ENCODE data around the gene KCTD16.

KCTD16 gene

DNA sequence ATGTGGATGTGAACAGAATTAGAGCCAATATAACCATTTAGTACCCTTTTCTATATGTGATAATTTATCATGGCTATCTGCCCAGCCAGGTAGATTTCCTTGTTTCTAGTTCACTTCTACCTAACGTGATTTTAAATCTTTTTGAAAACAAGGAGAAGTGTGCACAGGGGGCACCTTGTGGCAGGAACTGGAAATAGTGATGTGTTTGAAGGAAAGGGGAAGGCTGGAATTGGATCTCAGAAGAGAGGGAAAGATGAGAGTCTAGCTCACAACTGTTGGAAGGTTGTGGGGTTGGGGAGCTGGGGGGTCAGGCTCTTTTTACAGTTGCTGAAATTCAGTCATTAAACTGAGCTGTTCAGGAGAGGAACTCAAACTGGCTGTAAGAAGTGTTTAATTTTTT, 219.5 kb downstream of the KCTD16 start:
- Mint-ChIP-seq H3K4me3 (no peak overlapping the region), H3K27ac (no peak overlapping the region), H3K27me3 (no peaks in the 10 kb centered on the region), H3K36me3 (no peaks in the 10 kb centered on the region), H3K4me1 (ENCODE audit: low read depth) (no peaks in the 10 kb centered on the region), H3K9me3 (ENCODE audit: low read depth) (no peaks in the 10 kb centered on the region)

DNA sequence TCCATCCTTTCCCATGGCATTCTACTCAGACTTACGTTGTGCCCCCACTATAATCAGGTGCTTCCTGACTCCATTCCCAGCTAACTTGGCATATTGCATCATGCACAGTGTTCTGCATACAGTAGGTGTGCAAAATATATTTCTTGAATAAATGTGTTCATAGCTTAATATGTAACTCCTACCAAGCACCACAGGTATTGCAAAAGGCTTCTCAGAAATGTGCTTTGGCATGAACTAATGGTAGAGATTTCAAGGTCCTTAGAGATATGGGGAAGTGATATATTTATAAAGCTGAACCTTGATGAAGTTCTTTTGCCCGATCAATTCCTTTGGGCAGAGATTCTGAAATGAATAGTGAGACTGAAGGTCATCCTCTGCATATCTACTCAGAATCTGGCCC, 220.4 kb downstream of the KCTD16 start:
- Mint-ChIP-seq H3K36me3 (no peaks in the 10 kb centered on the region), H3K9me3 (ENCODE audit: low read depth) (no peaks in the 10 kb centered on the region), H3K27ac (no peak overlapping the region), H3K27me3 (no peaks in the 10 kb centered on the region), H3K4me1 (ENCODE audit: low read depth) (no peaks in the 10 kb centered on the region), H3K4me3 (no peak overlapping the region)

DNA sequence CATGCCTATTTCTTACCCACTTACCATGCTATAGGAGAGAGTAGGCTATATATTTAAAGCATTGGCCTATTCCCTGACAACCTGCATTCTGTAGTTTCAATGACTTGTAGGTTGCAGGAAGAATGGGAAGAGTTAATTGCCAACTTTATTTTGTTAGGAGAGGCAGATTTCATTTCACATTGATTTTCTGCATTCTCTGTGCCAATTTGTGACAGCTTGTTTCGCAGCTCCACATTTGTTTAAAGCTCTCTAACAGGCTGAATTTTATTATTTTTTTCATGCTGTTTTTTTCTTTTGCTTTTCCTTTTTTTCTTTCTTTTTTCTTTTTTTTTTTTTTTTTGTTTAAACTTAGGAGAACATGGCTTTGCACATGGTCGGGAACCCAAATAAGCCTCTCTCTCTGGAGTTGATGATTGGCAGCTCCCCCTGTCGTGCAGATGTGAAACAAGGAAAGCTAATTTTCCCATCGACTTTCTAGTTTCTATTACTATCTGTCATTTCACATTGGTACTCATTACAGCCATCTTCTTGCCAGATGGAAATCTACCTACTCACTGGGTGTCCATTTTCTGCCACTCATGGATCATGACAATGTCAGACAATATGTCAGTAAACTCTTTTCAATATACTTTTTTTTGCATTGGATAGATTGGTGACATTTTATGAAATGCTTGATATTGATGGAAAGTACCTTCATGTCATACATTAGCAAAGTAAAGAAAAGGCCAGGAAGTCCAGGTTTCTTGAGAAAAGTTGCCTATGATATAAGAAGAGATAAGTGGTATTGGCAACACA, 223.2 kb downstream of the KCTD16 start:
- no peaks in the 10 kb centered on the region for H3K9me3 Mint-ChIP-seq (ENCODE audit: low read depth)
- H3K27me3 Mint-ChIP-seq: no peaks in the 10 kb centered on the region
- H3K4me3 Mint-ChIP-seq: no peak overlapping the region
- no peaks in the 10 kb centered on the region for H3K36me3 Mint-ChIP-seq
- H3K4me1 Mint-ChIP-seq (ENCODE audit: low read depth): no peaks in the 10 kb centered on the region
- no peak overlapping the region for H3K27ac Mint-ChIP-seq

DNA sequence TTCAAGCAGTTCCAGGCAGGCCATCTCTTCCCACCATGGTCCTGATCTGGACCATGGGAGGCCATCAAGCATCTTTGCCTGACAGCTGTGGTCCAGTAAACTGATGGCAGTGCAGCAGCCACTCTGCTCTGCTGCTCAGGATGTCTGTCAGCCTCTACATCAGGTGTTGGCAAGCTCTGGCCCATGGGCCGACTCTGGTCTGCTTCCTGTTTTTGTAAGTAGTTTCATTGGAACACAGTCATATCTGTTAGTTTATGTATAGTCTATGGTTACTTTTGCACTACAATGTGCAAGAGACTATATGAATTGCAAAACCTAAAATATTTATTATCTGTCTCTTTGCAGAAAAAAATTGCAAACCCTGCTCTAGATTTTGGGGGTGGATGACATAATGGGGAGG, 225.0 kb downstream of the KCTD16 start:
- no peak overlapping the region for H3K4me3 Mint-ChIP-seq
- H3K27ac Mint-ChIP-seq: no peak overlapping the region
- no peaks in the 10 kb centered on the region for H3K4me1 Mint-ChIP-seq (ENCODE audit: low read depth)
- H3K36me3 Mint-ChIP-seq: no peaks in the 10 kb centered on the region
- H3K27me3 Mint-ChIP-seq: no peaks in the 10 kb centered on the region
- H3K9me3 Mint-ChIP-seq (ENCODE audit: low read depth): no peaks in the 10 kb centered on the region

DNA sequence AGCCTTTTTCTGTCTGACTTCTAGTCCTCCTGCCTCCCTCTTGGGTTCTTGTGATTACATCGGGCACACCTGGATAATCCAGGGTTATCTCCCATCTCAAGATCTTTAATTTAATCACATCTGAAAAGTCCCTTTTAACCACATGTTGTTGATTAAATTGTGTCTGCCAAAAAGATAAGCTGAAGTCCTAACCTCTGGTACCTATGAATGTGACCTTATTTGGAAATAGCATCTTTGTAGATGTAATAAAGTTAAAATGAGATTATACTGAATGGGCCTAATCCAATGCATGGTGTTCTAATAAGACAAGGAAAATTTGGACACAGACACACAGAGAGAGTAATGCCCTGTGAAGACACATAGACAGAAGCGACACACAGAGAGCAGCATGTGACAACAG, 232.4 kb downstream of the KCTD16 start:
- H3K9me3 Mint-ChIP-seq (ENCODE audit: low read depth): no peaks in the 10 kb centered on the region
- H3K36me3 Mint-ChIP-seq: no peaks in the 10 kb centered on the region
- no peak overlapping the region for H3K4me3 Mint-ChIP-seq
- H3K4me1 Mint-ChIP-seq (ENCODE audit: low read depth): no peaks in the 10 kb centered on the region
- no peaks in the 10 kb centered on the region for H3K27me3 Mint-ChIP-seq
- H3K27ac Mint-ChIP-seq: no peak overlapping the region

DNA sequence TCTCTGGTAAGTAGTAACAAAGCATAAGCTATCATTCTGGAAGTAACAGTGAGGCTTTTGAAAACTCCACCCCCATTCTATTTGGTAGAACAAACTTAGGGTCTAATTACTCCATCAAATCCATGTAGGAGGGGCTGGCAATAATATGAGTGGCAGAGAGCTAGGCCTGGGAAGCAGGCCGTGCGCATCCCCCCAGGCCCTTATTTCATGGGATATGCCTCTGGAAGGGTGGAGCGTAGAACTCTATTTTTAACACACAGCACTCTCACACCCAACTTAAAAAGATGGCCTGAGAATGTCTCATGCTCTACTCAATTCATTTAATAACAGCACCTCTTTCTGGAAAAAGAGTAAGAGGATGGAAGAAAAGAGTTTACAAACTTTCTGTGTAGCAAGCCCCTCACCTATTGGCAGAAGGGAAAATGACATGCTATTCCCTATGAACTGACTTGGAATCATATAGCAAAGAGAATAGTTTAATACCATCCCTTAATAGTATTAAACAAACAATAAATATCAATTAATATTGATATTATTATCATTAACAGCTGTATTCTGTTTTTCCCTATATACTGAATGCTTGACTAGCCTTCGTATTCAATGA, 233.2 kb downstream of the KCTD16 start:
- Mint-ChIP-seq H3K4me3 (no peak overlapping the region), H3K36me3 (no peaks in the 10 kb centered on the region), H3K4me1 (ENCODE audit: low read depth) (no peaks in the 10 kb centered on the region), H3K27ac (no peak overlapping the region), H3K9me3 (ENCODE audit: low read depth) (peaks cover 3% of the 10 kb centered on the region), H3K27me3 (no peaks in the 10 kb centered on the region)

DNA sequence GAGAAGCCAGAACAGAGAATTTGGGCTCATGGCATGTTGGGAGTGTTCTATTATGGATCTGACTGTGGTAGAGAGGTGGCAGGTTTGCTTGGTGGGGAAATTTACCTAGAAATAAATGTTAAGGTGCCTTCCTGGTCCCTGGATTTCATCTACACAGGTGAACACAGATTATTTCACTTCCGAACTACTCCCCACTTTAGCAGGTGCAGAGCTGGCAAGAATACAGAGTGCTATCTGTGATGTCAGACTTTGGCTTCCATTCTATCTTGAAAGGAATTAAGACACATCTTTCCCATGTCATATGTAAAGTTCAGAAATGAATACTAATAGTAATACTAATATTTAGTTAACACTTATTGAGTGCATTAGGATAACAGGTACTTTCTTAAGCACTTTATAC, 234.0 kb downstream of the KCTD16 start:
- Mint-ChIP-seq H3K4me3 (no peak overlapping the region), H3K27ac (no peak overlapping the region)

DNA sequence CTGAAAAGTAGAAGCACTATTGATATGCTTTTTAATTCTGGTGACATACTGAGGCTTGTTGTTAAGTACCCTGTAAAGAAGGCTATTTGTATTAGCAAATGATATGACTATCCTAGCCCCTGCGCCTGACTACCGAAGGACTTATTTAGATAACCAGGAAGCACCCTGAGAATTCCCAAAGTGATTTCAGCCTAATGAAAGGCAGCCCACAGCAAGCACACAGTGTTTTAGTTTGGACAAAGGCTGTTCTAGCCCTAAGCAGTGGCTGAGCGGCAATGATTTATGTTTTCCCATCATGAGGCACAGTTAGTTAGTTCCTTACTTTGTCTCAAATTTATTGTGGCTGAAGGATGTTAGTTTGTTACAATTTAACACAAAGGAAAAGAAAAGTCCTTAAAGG, 235.3 kb downstream of the KCTD16 start:
- no peaks in the 10 kb centered on the region for H3K27me3 Mint-ChIP-seq
- H3K27ac Mint-ChIP-seq: no peak overlapping the region
- H3K4me3 Mint-ChIP-seq: no peak overlapping the region
- H3K36me3 Mint-ChIP-seq: no peaks in the 10 kb centered on the region
- no peaks in the 10 kb centered on the region for H3K4me1 Mint-ChIP-seq (ENCODE audit: low read depth)
- H3K9me3 Mint-ChIP-seq (ENCODE audit: low read depth): peaks cover 7% of the 10 kb centered on the region

More for the DNA sequence above, 234.0 kb downstream of the KCTD16 start:
- Mint-ChIP-seq H3K27me3 (no peaks in the 10 kb centered on the region), H3K9me3 (ENCODE audit: low read depth) (peaks cover 3% of the 10 kb centered on the region), H3K36me3 (no peaks in the 10 kb centered on the region), H3K4me1 (ENCODE audit: low read depth) (no peaks in the 10 kb centered on the region)

DNA sequence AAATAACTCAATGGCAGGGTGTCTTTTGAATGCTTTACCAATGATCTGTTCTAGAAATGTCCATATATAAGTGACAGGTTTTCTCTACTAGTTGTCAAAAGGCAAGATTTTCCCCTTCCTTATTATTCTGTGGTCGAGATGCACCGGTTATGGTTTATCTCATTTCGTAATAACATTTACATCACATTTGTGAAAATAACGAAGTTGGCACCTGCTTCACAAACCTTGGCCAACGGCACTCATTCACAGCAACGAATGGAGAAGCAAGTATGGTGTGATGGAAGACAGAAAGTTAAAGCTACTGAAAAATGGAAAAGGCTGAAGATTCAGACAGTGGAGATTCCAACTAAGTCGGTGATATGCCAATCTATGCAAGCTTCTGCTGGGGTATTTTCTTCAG, 235.8 kb downstream of the KCTD16 start:
- Mint-ChIP-seq H3K4me3 (no peak overlapping the region), H3K9me3 (ENCODE audit: low read depth) (peaks cover 9% of the 10 kb centered on the region), H3K4me1 (ENCODE audit: low read depth) (no peaks in the 10 kb centered on the region), H3K27me3 (no peaks in the 10 kb centered on the region), H3K36me3 (no peaks in the 10 kb centered on the region), H3K27ac (no peak overlapping the region)

DNA sequence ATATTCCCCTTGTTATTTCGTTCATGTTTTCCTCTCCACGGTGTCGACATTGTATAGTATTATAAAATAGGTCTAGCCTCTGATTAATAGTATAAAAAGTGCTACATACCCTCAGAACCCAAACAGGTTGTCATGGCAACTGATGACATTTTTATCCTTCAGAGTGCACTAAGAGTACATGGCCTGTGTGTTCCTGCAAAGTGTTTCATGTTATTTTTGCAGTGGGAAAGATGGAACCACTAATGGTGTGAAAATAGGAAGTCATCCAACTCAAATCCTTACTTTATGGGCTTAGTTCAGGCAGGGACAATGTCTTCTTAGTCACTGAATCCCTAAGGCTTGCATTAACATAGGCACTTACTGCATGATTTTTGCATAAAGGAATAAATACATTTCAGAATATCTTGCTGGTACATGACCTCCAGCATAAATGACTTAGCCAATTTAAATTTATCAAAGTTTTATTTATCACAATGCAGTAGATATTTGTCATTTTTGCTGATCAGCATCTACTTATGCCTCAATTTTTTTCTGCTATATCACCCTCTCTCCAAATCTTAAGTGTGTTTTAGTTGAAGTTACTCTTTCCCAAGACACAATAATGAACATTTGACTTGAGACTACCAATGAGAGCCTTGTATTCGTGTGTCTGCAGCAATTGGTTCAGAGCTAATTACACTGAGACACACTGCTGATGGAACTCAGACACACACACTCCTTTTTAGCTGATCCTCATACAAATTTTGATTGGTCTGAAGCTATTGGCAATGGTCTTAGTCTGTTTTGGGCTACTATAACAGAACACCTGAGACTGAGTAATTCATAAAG, 243.7 kb downstream of the KCTD16 start:
- Mint-ChIP-seq H3K4me1 (ENCODE audit: low read depth) (no peaks in the 10 kb centered on the region), H3K27me3 (no peaks in the 10 kb centered on the region), H3K36me3 (no peaks in the 10 kb centered on the region), H3K9me3 (ENCODE audit: low read depth) (peaks cover 26% of the 10 kb centered on the region), H3K4me3 (no peak overlapping the region), H3K27ac (no peak overlapping the region)

DNA sequence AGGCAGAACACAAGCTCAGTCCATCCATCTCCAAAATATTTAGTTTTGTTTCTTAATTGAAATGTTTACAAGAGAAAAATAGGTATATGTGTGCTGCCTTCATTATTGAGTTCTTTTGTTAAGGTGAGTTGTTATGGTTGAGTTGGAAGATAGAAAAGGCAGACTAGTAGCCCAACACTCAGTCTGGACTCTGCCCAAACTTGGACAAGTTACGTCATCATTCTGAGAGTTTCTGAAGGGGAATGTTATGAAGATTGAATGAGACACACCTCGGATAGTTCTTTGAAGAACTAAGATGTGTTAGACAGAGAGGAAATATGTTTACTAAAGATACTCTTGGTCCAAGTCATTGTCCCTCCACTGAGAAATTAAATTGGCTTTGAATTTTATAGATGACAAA, 245.5 kb downstream of the KCTD16 start:
- no peaks in the 10 kb centered on the region for H3K4me1 Mint-ChIP-seq (ENCODE audit: low read depth)
- no peak overlapping the region for H3K4me3 Mint-ChIP-seq
- H3K27me3 Mint-ChIP-seq: no peaks in the 10 kb centered on the region
- no peak overlapping the region for H3K27ac Mint-ChIP-seq
- peaks cover 25% of the 10 kb centered on the region for H3K9me3 Mint-ChIP-seq (ENCODE audit: low read depth)
- no peaks in the 10 kb centered on the region for H3K36me3 Mint-ChIP-seq

DNA sequence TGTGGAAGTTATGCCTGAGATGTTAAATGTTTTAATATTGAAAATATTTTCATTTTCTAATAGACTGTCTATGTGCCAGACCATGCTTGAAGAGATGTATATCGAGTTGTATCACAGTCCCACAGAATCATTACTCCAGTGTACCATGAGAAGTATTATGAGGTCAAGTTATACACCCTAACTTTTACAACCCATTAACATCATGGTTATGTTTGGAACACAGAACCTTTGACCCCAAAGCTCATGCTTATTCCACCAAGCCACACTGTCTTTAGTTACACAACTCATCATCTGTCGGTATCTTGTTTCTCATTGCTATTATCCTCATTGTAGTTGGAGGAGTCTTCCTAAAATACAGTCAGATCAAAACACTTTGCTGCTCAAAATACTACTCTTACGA, 248.0 kb downstream of the KCTD16 start:
- Mint-ChIP-seq H3K27me3 (no peaks in the 10 kb centered on the region), H3K36me3 (no peaks in the 10 kb centered on the region), H3K4me3 (no peak overlapping the region), H3K27ac (no peak overlapping the region), H3K9me3 (ENCODE audit: low read depth) (peaks cover 32% of the 10 kb centered on the region), H3K4me1 (ENCODE audit: low read depth) (no peaks in the 10 kb centered on the region)

DNA sequence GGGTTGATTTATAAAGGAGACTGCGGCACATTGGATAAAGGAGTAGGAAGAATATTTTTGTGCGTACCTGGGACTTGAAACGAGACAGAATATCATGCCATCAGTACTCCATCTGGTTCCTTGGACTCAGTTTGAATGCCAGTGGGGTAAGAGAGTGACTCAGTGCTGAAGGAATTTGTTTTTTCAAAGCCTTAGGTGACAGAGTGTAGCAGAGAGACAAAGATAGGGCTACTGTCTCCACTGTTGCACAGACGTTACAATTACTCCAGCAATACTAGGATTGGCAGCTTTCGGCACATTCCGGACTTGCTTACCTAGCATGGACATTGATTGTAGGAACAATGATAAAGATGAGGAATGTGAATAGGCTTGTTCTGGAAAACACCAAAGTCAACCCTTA, 250.7 kb downstream of the KCTD16 start:
- Mint-ChIP-seq H3K36me3 (no peaks in the 10 kb centered on the region), H3K27me3 (no peaks in the 10 kb centered on the region), H3K4me3 (no peak overlapping the region), H3K4me1 (ENCODE audit: low read depth) (no peaks in the 10 kb centered on the region), H3K9me3 (ENCODE audit: low read depth) (peaks cover 41% of the 10 kb centered on the region), H3K27ac (no peak overlapping the region)

DNA sequence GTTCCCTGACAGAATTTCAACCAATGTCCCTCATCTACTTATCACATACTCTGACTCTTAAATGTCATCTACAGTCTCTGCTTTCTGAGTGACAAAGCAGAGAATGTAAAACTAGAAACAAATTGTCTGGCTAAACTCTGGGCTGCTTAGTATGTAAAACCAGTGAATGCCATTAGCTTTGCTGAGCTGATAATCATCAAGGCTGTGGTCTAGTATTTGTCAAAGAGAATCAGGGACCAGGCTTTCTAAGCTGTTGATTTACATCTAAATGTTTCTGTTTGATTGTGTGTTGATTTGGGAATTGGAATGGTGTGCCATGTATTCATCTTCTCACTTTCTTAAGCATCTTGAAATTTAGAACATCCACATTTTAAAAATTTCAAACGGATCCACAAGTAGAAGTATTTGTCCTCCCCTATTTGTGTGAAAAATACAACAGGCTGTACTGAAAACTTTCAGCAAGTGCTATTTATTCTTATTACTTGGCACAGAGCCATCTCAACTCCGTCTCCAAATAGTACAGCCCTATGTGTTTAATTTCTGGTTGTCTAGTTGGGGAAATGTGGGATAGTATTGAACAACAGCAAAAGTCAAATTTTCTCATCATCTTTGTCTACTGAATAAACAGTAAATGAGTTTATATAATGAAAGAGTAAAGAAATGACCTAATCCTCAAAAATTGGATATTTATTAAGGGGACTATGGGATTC, 251.5 kb downstream of the KCTD16 start:
- peaks cover 36% of the 10 kb centered on the region for H3K9me3 Mint-ChIP-seq (ENCODE audit: low read depth)
- H3K36me3 Mint-ChIP-seq: no peaks in the 10 kb centered on the region
- no peak overlapping the region for H3K4me3 Mint-ChIP-seq
- H3K27me3 Mint-ChIP-seq: no peaks in the 10 kb centered on the region
- no peaks in the 10 kb centered on the region for H3K4me1 Mint-ChIP-seq (ENCODE audit: low read depth)
- no peak overlapping the region for H3K27ac Mint-ChIP-seq

DNA sequence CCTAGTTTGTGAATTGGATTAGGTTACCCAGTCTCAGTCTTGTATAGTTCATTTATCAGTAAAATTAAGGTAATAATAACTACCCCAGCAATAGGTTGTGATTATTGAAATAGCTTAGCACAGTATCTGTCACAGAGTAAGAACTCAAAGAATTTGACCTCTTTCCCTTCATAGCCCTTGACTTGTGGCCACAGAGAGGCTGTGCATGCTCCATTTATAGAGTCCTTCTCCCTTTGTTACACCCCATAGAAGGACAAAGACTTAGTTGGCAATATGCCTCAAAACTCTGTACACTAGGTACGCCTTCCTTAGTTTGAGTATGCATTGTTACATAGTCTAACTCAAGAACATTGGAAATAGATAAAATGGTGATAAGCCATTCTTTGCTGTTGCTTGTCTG, 257.2 kb downstream of the KCTD16 start:
- no peak overlapping the region for H3K27ac Mint-ChIP-seq
- H3K36me3 Mint-ChIP-seq: no peaks in the 10 kb centered on the region
- H3K4me3 Mint-ChIP-seq: no peak overlapping the region
- H3K27me3 Mint-ChIP-seq: no peaks in the 10 kb centered on the region
- H3K4me1 Mint-ChIP-seq (ENCODE audit: low read depth): no peaks in the 10 kb centered on the region
- peaks cover 27% of the 10 kb centered on the region for H3K9me3 Mint-ChIP-seq (ENCODE audit: low read depth)

Data from activated naive CD8-positive, alpha-beta T cell (primary cell).